GM19193 (cell line): ENCODE data around the gene OR2D2.

Source experiments
- POLR2A ChIP-seq: IDR thresholded peaks from 4 replicates; pipeline ENCODE4 v1.6.1; 2011; ENCODE audit not compliant: insufficient read depth, insufficient read length; ENCODE audit errors: extremely low read depth

OR2D2 gene, protein sequence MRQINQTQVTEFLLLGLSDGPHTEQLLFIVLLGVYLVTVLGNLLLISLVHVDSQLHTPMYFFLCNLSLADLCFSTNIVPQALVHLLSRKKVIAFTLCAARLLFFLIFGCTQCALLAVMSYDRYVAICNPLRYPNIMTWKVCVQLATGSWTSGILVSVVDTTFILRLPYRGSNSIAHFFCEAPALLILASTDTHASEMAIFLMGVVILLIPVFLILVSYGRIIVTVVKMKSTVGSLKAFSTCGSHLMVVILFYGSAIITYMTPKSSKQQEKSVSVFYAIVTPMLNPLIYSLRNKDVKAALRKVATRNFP

DNA sequence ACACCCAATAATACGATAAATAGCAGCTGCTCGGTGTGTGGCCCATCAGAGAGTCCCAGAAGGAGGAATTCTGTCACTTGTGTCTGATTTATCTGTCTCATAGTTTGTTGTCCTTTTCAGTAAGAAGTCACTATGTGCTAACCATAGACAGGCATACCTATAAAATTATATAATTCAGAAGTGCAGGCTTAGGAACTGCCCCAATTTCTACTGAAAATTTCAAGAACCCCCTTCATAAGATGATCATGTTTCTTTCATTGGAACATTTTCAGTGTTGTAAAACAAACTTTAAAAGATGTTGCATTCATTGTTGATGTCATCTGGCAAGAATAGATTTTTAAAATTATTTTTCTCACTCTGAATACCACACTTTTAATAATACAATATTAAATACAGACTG is at the start of gene OR2D2:
Gene OR2D2 (minus strand): TSS at position 101 of the 400 bp plus-strand sequence. CDS start 0 bp downstream, at position 101.
- TF ChIP-seq POLR2A = no peak

DNA sequence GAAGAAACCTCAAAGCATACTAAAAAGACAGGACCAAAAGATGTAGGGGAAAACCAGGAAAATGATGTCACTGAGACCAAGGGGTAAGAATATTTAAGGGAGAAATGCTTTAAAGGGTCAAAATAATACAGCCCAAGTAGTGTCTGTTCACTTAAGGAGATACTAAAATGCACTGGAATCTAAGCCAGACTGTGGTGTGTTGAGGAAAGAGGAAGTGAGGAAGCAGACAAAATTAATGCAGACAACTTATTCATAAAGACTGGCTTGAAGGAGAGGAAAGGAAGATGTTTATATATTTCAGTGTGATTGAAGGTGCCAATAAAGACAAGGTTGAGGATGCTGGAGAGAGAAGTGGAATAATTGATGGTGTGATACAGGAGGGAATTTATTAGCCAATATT is 49.7 kb upstream of the OR2D2 start:
- TF ChIP-seq POLR2A = no peak

DNA sequence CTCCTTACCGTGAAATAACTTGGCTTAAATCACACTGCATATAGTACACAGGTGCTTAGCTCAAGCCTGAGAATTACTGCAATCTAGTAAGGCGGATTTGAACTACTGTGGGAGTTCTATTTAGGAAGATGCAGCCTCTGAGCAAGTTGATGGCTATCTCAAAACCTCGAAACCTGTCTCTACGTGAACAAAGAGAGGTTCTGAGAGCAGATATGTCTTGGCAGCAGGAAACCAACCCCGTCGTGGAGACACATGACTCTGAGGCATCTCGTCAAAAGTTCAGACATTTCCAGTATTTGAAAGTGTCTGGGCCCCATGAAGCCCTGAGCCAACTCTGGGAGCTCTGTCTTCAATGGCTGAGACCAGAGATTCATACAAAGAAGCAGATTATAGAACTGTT is 39.8 kb upstream of the OR2D2 start:
- no peak for TF ChIP-seq POLR2A

DNA sequence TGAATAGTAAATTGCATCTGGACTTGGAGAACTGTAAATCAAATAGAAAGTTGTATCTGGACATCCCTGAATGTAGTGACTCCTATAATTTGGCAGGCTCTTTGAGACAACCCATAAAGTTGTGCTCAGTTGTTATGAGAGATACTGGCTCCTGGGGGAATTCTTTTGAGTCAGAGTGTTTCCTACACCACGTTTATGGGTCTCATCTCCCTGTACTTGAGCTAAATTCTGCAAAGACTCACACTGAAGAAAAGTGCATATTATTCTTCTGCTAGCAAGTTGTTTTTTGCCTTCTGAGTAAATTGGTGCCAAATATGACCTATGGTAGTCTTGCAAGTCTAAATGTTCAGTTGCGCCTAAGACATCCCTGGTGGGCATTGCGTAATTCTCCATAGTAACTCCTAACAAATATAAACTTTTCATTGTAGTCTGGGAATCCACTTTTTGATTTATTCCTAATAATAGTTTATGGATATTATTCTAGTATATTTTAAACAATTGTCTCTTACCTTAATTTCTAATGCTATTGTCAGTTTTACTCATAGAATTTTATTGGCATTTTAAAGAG is 38.9 kb upstream of the OR2D2 start:
- TF ChIP-seq POLR2A = no peak

DNA sequence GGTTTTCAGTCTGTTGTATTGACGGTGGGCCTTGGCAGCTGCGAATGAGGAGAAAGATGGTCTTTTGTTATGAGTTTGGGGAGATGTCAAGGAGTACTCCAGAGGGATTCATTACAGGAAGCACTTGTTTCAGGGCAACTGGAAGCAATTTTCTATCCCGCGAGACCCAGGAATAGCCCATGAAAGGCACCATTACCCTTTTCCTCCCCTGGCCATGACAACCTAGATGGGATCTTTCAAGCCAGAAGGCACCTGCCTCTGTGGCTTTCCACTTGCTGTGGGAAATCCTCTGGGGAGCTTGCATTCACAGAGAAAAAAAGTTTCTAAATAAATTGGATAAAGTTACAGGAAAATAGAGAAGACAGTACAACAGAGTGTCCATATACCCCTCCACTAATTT is 36.6 kb upstream of the OR2D2 start:
- no peak for TF ChIP-seq POLR2A

DNA sequence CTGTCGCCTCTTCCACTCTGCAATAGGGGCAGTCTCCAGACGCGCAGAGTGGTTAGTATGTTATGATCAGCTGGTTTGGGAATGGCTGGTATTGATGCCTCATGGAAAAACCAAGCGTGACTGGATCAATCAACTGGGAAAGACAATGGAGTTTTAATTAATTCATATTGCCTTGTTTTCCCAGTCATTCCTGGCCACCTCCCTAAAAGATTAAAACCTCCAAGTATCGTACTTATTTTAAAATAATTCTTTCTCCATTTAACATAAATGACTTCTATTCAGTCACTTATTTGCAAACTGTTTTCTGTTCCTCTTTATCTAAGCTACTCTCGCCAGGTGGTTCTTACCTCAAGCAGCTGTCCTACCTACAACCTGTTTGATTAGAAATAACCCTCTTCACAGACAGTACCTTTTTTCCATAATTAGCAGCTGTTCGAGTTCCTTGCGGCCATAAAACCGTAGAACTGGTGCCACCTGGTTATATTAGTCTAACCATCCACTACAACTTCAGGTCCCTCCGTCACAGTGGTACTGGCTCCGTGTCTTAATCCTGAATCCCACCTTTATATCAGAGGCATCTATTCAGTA is 34.8 kb upstream of the OR2D2 start:
- TF ChIP-seq POLR2A = no peak

DNA sequence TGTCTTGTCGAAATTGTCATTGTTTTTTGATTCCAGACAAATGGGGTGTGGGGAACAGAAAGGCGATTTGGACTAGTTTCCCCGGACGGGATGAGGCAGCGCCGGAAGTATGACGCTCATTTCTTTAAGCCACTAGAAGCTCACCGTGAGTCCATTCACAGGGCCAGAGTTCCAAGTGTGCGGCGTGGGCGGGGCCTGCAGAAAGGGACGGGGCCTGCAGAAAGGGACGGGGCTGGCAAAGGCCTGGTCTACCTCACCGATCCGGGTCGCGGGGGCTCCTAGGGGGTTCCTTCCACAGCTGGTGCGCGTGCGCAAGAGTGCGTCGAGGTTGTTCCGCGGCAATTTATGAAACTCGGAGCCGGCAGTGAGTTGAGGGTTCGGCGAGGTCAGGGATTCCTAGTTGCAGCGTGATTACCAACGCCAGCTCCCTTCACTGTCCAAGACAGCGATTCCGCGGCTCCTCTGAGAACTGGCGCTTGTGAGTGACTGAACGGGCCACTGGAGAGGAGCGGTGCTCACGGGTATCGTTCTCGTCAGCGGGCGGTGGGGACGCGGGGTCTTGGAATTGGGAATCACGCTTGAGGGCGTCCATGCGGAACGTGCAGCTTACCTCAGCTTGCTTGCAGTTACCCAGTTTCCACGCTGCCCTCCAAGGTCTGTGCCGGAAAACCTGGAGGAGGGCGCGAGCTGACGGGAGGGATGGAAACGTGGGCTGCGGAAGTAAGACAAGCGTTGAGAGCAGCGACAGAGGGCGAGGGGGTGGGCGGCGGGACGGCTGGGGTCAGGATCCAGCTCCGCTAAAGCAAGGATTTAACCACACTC is 34.1 kb upstream of the OR2D2 start, which contains the start of gene ZNF215:
Gene ZNF215 (plus strand): TSS at position 219 of the 822 bp plus-strand sequence. CDS start 5,847 bp downstream, outside the sequence.
- peak; percentile 57 for TF ChIP-seq POLR2A

DNA sequence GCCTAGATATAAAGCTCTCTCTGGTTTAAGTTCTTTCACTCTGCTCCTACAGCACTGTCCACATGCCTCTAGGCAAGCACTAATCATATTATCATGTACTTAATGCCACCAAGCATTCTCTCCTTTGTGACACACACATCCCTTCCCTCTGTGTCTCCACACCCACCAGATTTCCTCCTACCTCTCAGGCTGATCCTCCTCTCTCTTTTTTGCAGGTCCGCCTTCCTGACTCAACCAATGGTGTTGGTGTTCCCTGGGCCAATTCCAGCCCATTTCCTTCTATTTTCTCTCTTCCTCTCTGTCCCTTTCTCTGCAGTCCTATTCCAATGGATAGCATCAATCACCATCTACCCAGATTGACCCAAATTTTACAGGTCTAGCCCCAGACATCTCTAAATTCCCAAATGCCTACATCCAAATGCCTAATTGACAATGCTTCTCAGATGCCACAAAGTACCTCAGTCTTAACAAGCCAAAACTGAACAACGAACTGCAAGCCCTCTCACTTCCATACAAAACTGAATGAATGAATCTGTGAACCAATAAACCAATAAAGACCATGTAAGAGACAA is 33.4 kb upstream of the OR2D2 start:
- no peak for TF ChIP-seq POLR2A

DNA sequence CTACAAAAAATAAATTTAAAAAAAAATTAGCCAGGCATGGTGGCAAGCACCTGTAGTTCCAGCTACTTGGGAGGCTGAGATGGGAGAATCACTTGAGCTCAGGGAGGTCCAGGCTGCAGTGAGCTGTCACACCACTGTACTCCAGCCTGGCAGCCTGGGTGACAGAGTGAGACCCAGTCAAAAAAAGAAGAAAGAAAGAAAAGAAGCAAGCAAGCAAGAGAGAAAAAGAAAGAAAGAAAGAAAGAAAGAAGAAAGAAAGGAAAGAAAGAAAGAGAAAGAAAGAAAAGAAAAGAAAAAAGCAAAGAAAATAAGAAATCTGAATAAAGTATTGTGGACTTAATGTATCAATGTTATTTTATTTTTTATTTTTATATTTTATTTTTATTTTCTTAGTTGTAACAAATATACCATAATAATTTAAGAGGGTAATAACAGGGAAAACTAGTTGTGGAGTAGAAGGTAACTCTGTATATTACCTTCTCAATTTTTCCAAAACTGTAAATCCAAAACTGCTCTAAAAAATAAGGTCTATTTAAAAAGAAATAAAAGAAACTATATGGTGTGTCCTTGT is 32.8 kb upstream of the OR2D2 start:
- no peak for TF ChIP-seq POLR2A

DNA sequence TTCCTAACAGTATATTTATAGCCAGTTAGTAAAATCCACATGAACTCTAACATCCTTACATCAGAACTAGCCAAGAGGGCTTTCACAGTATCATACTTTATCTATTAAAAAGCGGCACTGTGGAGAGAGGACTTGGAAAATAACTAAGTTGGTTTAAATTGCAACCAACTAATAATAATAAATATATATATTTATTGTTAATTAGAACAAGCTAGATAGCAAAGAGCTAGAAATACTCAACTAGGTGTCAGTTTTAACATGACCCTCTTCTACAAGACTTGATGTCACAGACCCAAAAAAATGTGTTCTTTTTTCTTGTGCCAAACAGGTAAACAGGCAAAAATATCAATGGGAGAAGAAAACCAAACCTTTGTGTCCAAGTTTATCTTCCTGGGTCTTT is 28.4 kb upstream of the OR2D2 start, which contains the start of gene OR2D3:
Gene OR2D3 (plus strand): TSS at position 301 of the 400 bp plus-strand sequence. CDS start 0 bp downstream, at position 301.
- no peak for TF ChIP-seq POLR2A

DNA sequence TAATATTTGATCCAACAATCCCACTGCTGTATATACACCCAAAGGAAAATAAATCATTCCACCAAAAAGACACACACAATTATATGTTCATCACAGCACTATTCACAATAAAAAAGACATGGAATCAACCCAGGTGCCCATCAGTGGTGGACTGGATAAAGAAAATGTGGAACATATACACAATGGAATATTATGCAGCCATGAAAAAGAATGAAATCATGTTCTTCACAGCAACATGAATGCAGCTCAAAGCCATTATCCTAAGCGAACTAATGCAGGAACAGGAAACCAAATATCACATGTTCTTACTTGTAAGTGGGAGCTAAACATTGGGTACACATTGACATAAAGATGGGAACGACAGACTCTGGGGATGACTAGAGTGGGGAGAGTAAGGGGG is 27.4 kb upstream of the OR2D2 start:
- no peak for TF ChIP-seq POLR2A

DNA sequence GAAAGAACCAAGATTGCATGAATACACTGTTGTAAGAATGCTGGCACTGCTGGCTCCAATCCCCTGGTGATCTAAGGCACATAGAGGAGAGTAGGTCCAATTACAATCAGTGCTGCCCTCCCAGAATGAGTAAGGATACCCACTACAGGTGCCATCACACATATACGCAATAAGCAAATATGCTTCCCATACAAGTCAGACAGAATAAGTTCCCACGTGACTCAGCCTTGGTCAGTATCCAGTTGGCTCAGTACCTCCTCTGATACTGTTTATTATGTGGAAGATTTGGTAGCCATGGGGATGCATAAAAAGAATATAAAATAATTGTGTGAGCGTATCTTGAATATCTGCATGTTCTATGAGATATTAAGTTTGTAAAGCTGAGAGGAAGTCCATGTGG is 19.6 kb upstream of the OR2D2 start:
- no peak for TF ChIP-seq POLR2A

DNA sequence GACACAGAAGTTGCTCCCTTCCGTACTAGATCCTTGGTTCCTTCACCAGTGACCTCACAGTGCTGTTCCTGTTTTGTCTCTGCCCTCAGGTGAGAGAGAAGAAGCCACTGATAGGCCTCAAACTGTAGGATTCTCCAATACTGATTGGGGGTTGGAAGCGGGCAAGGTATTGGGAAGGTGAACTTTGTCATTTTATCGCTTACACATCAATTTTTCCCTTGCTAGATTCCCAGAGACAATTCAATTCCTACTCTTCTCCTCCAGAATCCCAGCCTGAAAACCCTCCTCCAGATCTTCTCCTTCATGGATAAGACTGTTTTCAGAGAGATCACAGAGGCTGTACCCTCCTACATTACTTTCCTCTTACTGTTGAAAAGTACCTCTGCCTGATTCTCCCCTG is 19.1 kb upstream of the OR2D2 start:
- no peak for TF ChIP-seq POLR2A

DNA sequence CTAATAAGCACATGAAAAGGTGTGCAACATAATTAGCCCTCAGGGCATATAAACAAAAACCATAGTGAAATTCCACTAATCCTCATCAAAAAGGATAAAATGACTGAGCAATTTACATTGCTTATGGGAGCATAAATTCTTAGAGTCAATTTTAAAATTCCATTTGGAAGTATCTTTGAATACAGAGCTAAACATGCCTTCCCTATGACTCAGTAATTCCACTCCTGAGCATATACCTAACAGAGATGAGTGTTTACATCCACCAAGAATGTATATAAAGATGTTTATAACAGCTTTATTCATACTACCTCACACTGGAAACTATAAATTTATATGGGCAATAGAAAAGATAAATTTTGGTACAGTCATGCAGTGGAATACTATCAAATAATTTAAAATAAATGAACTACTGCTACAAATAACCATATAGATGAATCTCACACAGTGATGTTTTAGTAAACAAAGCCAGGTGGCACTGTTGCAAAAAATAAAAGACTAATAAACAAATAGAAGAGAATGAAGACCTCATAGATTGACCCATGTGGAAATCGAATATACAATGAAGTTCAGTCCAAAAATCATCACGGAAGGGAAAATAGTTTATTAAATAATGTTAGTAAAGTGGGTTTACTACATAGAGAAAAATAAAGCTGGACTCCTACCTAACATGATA is 8.2 kb upstream of the OR2D2 start:
- no peak for TF ChIP-seq POLR2A

DNA sequence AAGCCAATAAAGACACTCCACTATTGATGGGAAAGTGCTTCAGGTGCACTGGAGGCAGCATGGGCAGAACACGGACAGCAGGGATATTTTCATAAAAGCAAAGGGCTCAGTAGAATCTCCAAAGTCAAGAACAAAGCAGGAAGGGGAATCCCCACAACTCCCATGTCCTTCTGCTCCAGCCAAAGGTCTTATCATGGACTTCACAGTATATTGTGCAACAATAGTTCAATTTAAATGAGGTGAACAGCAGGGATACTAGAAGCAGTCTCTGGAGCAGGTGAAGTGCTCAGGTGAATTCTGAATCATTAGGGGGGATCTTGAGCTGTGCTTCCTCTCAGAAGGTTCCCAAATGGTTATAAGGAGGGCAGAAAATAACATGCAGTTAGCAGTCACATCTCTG is 6.6 kb upstream of the OR2D2 start:
- no peak for TF ChIP-seq POLR2A

DNA sequence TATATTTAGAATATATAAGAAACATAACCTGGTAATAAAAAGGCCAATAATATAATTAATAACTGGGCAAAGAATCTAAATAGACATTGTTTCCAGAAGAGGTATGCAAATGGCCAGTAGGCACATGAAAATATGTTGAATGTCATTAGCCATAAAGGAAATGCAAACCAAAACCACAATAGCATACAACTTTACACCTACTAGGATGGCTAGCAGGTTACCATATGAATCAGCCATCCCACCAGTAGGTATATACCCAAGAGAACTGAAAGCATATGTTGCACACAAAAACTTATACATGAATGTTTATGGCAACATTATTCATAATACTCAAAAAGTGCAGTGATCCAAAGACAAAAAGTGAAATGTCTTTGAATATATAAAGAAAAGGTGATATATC is 2.7 kb upstream of the OR2D2 start:
- TF ChIP-seq POLR2A = no peak
